Kidney epithelial cell (primary cell): Measurements from ENCODE around the gene MARK4. TPM values are rescaled to one million over a fixed set of nuclear protein-coding genes. Genes with fewer than 3 reads are reported as not detected.
"Not testable (repeated sequence)": the region's sequence is repeated elsewhere in the genome, so short reads cannot be mapped to it uniquely, and the experiment has no call there.

ENCODE experiments used
- DNase-seq: peaks from one replicate; pipeline ENCODE4 v3.0.0-alpha.2; 2010; ENCODE audit warnings: low read depth
- H3K27me3 ChIP-seq: 2 replicates; pipeline ENCODE4 v1.6.0; 2011; ENCODE audit warnings: low read length; ENCODE audit not compliant: control insufficient read depth, insufficient read depth
- H3K36me3 ChIP-seq: 2 replicates; pipeline ENCODE4 v1.5.1; 2011; ENCODE audit warnings: low read length; ENCODE audit not compliant: control insufficient read depth, insufficient read depth
- H3K4me3 ChIP-seq: 2 replicates; pipeline ENCODE4 v1.5.1; 2011; ENCODE audit warnings: low read depth, mild to moderate bottlenecking, control low read depth, low read length
- total RNA-seq: library from RNA; depleted of rRNA; stranded (reverse); fragments of >200 nt; gene quantifications from 2 replicates; pipeline ENCODE4 v1.2.3, GENCODE V29; 2015
- TF ChIP-seq, protein P1 (sequence below): IDR thresholded peaks from 2 replicates; pipeline ENCODE4 v1.5.1; 2011; ENCODE audit warnings: mild to moderate bottlenecking, moderate library complexity, low read length, control low read depth, inconsistent platforms; ENCODE audit not compliant: insufficient read depth, poor library complexity, severe bottlenecking

Gene MARK4
- total RNA-seq, 1 donor from 2014 or later: 21.9 TPM

DNA sequence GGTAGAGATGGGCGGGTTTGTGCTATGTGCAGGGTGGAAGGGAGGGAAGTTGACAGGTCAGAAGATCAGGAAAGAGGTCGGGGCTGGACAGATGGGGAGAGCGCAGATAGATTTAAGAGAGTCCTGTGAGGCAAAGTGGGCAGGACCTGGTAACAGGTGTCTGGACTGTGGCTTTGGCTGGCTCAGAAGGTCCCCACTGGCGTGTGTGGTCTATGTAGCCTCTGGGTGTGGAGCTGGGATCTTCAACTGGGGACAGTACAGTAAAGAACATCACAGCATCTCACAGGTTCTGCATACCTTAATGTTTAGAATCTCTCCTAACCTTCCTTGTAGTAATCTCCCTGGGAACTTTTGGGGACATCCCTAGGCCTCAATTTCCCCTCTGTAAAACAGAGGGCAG lies 53.9 kb downstream of the MARK4 start:
- peaks cover 10% of the 10 kb centered on the region for H3K27me3 ChIP-seq
- DNase-seq: no peak
- TF ChIP-seq, protein P1, sequence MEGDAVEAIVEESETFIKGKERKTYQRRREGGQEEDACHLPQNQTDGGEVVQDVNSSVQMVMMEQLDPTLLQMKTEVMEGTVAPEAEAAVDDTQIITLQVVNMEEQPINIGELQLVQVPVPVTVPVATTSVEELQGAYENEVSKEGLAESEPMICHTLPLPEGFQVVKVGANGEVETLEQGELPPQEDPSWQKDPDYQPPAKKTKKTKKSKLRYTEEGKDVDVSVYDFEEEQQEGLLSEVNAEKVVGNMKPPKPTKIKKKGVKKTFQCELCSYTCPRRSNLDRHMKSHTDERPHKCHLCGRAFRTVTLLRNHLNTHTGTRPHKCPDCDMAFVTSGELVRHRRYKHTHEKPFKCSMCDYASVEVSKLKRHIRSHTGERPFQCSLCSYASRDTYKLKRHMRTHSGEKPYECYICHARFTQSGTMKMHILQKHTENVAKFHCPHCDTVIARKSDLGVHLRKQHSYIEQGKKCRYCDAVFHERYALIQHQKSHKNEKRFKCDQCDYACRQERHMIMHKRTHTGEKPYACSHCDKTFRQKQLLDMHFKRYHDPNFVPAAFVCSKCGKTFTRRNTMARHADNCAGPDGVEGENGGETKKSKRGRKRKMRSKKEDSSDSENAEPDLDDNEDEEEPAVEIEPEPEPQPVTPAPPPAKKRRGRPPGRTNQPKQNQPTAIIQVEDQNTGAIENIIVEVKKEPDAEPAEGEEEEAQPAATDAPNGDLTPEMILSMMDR: no peak
- H3K4me3 ChIP-seq: no peak overlapping the region
- H3K36me3 ChIP-seq: no peaks in the 10 kb centered on the region

DNA sequence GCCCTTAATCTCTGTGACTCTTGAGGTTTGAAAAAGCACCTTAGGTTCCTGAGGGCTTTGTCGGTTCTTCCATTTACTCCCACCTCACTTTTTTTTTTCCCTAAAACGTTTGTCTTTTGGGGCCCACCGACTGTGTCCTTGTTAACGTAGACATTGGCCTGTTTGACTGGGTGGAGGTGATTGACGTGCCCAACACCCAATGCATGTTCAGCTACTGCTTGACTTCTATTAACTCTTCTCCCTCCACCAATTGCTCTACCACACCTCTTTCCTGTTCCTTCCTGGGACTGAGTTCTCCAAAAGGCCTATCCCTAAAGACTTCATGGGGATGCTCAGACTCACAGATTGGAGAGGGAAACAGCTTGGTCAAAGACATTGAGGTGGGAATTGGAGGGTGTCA lies 54.4 kb downstream of the MARK4 start:
- TF ChIP-seq, protein P1: no peak
- H3K36me3 ChIP-seq: no peaks in the 10 kb centered on the region
- no peak overlapping the region for H3K4me3 ChIP-seq
- DNase-seq: no peak
- peaks cover 10% of the 10 kb centered on the region for H3K27me3 ChIP-seq

DNA sequence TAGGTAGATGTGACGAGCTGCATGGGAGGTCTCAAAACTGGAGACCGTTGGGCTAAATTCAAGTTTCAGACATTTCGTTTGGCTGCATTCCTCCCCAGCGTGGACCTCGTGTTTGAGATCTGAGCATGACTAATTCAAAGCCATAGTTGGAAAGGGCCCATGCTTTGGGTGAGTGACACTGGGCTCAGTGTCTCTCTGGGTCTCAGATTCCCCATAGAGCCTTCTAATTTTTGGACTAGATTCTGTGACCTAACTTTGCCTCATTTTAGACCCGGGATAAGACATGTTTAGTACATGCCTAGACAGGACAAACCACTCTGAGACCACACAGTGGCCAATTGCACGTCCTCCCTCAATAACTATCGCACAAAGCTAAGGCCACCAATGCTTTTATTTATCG lies 55.0 kb downstream of the MARK4 start:
- no peak for DNase-seq
- Histone ChIP-seq H3K27me3 (peaks cover 10% of the 10 kb centered on the region), H3K36me3 (no peaks in the 10 kb centered on the region), H3K4me3 (no peak overlapping the region)
- TF ChIP-seq, protein P1: no peak

GRCh38 chr19:45306518-45307027 lies 55.5 kb downstream of the MARK4 start:
- TF ChIP-seq, protein P1: no peak
- DNase-seq: no peak

GRCh38 chr19:45307361-45307760 lies 56.3 kb downstream of the MARK4 start:
- Histone ChIP-seq H3K36me3 (no peaks in the 10 kb centered on the region), H3K4me3 (no peak overlapping the region), H3K27me3 (peaks cover 10% of the 10 kb centered on the region)
- DNase-seq: no peak
- TF ChIP-seq, protein P1: no peak

More at GRCh38 chr19:45306518-45307027, 55.5 kb downstream of the MARK4 start:
- H3K4me3 ChIP-seq: no peak overlapping the region
- H3K27me3 ChIP-seq: peaks cover 10% of the 10 kb centered on the region
- no peaks in the 10 kb centered on the region for H3K36me3 ChIP-seq

- H3K4me3 ChIP-seq, DNase-seq, H3K36me3 ChIP-seq: not testable (repeated sequence)
- H3K27me3 ChIP-seq: peaks cover 13% of the 10 kb centered on the region
Observed at GRCh38 chr19:45309322-45309721, 58.3 kb downstream of the MARK4 start.
